GM18873 (cell line): ENCODE measurements around the gene FAM83F.
A peak's percentile ranks its signal among the peaks of the same experiment; 100 is the strongest.
"Not testable (repeated sequence)": the region's sequence is repeated elsewhere in the genome, so short reads cannot be mapped to it uniquely, and the experiment has no call there.

Source experiments
- ATAC-seq: cut with Tn5 transposase; IDR thresholded peaks from one replicate; pipeline ENCODE4 v1.9.1; 2021; ENCODE audit warnings: mild to moderate bottlenecking, moderate library complexity, moderate number of reproducible peaks; ENCODE audit not compliant: unreplicated experiment, low FRiP score

Gene FAM83F

GRCh38 chr22:39994566-39995392, at the start of gene FAM83F:
Gene FAM83F, plus strand, starts transcription at chr22:39994954. Its CDS starts 89 bp downstream, at chr22:39995043.
- no peak for ATAC-seq

- no peak for ATAC-seq
Observed at GRCh38 chr22:39946126-39946502, 48.6 kb upstream of the FAM83F start.

- no peak for ATAC-seq
Observed at GRCh38 chr22:39946503-39947219, 48.1 kb upstream of the FAM83F start.

- ATAC-seq: no peak
Observed at GRCh38 chr22:39947220-39948216, 47.2 kb upstream of the FAM83F start.

GRCh38 chr22:39949964-39950737, 44.6 kb upstream of the FAM83F start:
- no peak for ATAC-seq

GRCh38 chr22:39951603-39952293, 43.0 kb upstream of the FAM83F start:
- not testable (repeated sequence) for ATAC-seq

GRCh38 chr22:39952347-39952746, 42.4 kb upstream of the FAM83F start:
- no peak for ATAC-seq

GRCh38 chr22:39953101-39953500, 41.7 kb upstream of the FAM83F start:
- no peak for ATAC-seq

GRCh38 chr22:39954584-39955055, 40.1 kb upstream of the FAM83F start:
- no peak for ATAC-seq

GRCh38 chr22:39955675-39956074, 39.1 kb upstream of the FAM83F start:
- no peak for ATAC-seq

GRCh38 chr22:39956932-39957664, 37.7 kb upstream of the FAM83F start:
- no peak for ATAC-seq

GRCh38 chr22:39958009-39958711, 36.6 kb upstream of the FAM83F start:
- ATAC-seq: no peak

- ATAC-seq: no peak
Observed at GRCh38 chr22:39958949-39959639, 35.7 kb upstream of the FAM83F start.

- ATAC-seq: no peak
Observed at GRCh38 chr22:39959640-39960447, 34.9 kb upstream of the FAM83F start, which contains the start of gene TMA7B. Gene TMA7B, plus strand, starts transcription at chr22:39960397. Its CDS starts 3,978 bp downstream, at chr22:39964375.

GRCh38 chr22:39960791-39961746, 33.7 kb upstream of the FAM83F start:
- peak; percentile 62 for ATAC-seq
